GM19239 (cell line): ENCODE results near the gene SUOX.
"Not testable (repeated sequence)": the region's sequence is repeated elsewhere in the genome, so short reads cannot be mapped to it uniquely, and the experiment has no call there.

Experiments
- DNase-seq: peaks from one replicate; pipeline ENCODE4 v3.0.0; 2011; ENCODE audit warnings: low spot score; ENCODE audit not compliant: insufficient read length
- FAIRE-seq: peaks from 2 replicates; lab custom pipeline; 2011; peaks lifted over from hg19 to GRCh38; lab: Jason Lieb, UNC

The SUOX gene

DNA sequence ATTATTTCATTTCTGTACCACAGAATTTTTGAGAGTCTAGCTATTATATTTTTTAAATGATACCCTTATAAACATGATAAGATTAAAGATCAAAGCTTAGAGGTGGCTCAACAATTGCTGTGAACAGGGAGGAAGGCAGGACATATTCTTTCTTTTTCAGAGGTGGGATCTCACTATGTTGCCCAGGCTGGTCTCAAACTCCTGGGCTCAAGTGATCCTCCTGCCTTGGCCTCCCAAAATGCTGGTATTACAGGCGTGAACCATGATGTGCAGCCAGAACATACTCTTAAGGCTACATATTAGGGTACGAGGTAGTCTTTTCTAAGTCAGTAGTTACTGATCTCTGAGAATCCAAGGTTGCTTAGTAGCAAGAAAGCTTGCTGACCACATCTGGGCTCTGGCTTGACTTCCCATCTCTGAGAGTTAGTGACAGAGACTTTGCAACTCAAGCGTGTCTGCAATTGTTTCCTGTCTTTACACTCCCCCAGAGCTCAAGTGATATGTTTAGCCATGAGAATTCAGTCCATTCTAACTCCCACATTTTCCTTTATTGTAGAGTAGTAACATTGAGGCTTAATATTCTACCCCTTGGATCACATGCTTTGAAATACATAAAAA is 14.6 kb upstream of the SUOX start:
- DNase-seq (no peak), FAIRE-seq (peak; percentile 87)

DNA sequence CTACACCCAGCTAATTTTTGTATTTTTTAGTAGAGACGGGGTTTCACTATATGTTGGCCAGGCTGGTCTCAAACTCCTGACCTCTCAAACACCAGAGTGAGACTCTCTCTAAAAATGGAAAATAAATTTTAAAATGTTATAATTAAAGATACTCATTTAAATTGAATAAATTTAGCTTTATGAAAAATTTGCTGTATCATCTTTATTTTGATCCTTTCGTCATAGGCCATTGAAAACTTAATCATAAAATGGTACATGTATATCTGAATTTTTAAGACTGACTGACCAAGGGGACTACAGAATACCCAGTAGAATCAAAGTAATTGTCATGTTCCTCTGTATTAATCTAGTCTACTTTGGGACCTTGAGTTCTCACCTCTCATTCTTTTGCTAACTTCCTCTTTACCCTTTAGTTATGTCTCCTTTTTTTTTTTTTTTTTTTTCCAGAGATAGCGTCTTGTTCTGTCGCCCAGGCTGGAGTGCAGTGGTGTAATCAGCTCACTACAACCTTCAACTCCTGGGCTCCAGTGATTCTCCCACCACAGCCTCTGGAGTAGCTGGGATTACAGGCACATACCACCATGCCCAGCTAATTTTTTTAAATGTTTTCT is 13.7 kb upstream of the SUOX start:
- FAIRE-seq (no peak), DNase-seq (no peak)

DNA sequence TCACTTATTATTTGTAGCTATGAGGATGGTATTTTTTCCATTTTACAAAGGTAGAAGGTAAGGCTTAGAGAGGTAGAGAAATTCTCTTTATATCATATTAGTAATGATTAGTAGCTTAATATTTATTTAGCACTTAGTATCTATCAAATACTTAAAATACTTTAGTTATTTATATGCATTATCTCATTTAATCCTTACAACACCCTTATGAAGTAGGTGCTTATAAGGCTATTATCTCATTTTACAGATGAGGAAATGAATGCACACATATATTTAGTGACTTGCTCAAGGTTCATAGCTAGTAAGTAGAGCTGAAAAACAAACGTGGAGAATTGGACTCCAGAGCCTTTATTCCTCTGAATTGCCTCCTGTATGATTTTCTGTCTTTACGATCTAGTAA is 12.2 kb upstream of the SUOX start:
- FAIRE-seq, result no peak
- DNase-seq, result no peak

DNA sequence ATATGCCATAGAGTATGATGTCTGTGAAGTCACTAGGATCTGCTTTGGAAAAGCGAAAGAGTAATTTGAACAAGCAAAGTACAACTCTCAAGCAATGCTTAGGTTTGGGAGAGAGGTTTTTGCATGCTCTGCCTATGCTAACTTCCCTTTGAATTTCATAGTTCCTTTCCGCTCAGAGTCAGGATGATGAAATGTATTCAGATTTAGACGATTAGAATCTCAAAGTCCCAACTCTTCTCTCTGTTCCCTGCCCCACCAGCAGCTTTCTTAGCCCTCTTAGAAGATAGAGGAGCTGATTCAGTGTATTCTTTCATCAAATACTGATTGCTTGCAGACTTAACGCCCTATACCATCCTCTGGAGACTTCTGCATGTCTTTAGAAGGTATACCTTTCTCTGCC is 11.7 kb upstream of the SUOX start:
- FAIRE-seq (no peak), DNase-seq (no peak)

DNA sequence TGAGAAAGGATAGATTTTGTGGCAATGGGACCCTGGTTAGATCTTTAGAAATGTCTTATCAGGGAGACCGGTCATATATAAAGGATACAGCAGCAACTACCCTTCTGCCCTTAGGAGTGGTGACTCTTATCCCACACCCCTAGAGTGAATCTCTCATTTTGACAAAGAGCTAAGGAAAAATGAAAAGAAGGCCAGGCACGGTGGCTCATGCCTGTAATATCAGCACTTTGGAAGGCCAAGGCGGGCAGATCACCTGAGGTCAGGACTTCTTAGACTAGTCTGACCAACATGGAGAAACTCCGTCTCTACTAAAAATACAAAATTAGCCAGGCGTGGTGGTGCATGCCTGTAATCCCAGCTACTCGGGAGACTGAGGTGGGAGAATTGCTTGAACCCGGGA is 11.1 kb upstream of the SUOX start:
- FAIRE-seq, DNase-seq: not testable (repeated sequence)

DNA sequence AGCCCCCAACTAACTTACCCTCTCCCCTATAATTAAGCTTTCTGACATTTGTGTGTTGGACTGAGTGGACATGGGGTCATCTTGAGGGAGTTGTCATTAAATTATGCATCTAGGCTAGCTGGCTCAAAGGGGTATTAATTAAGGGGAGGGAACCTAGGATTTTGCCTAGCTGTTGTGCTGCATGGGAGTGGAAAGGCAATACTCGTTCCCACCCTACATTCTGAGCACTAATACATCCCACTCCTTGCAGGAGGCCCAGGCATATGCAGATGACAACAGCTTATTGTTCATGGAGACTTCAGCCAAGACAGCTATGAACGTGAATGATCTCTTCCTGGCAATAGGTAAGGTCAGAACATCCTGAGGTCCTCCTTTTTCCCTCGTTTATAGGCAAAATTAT is 6.0 kb upstream of the SUOX start:
- DNase-seq (no peak), FAIRE-seq (no peak)

DNA sequence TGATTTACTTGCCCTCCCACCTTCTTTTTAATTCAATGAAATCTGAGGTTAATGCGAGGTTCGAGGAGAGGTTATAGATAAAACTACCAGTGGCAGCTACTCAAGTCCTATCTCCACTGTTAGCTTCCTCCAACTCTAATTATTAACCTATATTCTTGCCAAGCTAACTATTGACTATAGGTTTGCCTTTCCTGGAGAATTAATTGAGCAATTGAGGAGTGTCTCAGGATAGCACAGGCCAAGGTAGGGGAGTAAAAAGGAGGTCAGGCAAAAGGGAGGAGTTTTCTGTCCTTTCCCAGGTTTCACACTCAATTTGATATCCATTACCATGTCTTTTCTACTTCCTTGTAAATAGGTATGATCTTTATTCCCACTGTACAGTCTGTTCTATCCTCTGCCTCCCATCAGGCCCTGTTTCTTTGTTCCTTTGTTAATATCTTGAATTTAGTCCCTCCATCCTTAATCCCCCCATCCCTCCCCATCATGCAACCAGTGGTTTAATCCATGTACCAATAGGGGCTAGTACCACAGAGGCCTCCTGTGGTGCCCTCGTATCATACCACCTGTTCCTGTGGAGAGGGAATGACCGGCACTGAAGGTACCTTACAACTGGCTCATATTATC is 3.7 kb upstream of the SUOX start:
- DNase-seq (no peak), FAIRE-seq (no peak)

DNA sequence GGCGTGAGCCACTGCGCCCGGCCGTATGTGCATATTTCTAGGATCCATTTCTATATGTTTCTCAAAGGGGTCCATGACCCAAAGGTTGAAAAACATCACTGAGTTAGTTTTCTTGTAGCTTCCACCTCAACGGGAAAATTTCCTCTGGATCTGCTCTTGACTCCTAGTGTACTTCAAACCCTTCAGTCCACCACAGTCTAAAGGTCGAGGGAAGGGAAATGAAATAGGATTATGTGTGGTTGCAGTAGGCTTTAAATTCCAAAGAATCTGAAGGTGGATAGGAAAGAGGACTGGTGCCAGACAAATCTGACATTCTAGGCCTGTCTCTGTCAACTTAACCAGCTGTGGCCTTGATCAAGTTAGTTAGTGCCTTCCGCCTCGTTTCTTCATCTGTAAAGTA is 1.7 kb upstream of the SUOX start:
- DNase-seq (no peak), FAIRE-seq (no peak)

DNA sequence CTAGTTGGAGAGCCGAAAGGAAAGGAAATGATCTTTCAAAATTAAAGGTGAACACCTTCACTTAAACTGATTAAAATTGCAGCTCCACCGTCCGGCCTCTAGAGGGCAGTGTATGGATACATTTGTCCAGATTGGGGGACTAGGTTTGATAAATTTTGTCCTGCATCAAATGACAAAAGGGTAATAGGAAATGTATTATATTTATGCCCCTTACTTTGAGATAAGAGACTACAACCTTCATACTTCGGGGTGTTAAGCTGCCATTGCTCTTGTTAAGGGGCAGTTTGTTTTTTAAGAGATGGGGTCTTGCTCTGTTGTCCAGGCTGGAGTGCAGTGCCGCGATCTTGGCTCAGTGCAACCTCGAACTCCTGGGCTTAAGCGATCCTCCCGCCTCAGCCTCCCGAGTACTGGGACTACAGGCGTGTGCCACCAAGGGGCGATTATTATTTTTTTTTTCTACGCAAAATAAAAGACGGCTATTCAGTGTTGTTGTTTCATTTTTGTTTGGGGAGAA is 818 bp upstream of the SUOX start:
- DNase-seq, result peak; percentile 58
- peak; percentile 93 for FAIRE-seq

DNA sequence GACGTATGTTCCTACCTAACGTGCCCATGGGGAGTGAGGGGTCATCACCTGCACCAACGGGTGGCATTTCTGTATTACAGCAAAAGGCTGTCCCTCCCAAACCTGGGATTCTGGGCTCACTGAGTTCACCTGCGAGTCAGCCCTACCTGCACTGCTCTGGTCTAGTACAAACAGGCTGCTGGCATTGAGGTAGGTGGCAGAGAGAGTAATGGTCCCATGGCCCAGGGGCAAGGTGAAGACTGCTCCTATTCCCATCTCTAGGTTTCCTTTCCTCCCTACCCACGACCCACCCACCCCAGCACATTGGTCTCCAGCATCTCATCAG is 421 bp downstream of the SUOX start:
- no peak for FAIRE-seq

DNA sequence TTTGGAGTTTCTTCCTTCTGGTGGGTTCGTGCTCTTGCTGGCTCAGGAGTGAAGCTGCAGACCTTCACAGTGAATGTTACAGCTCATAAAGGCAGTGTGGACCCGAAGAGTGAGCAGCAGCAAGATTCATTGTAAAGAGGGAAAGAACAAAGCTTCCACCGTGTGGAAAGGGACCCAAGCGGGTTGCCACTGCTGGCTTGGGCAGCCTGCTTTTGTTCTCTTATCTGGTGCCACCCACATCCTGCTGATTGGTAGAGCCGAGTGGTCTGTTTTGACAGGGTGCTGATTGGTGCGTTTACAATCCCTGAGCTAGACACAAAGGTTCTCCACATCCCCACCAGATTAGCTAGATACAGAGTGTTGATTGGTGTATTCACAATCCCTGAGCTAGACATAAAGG is 2.4 kb downstream of the SUOX start:
- FAIRE-seq, result not testable (repeated sequence)

More for the DNA sequence above, 421 bp downstream of the SUOX start:
- peak; percentile 28 for DNase-seq

DNA sequence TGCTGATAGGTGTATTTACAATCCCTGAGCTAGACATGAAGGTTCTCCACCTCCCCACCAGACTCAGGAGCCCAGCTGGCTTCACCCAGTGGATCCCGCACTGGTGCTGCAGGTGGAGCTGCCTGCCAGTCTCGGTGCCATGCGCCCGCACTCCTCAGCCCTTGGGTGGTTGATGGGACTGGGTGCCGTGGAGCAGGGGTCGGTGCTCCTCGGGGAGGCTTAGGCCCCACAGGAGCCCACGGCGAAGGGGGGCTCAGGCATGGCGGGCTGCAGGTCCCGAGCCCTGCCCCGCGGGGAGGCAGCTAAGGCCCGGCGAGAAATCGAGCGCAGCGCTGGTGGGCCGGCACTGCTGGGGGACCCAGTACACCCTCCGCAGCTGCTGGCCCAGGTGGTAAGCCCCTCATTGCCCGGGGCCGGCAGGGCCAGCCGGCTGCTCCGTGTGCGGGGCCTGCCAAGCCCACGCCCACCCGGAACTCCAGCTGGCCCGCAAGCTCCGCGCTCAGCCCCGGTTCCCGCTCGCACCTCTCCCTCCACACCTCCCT is 3.0 kb downstream of the SUOX start:
- not testable (repeated sequence) for FAIRE-seq, DNase-seq

More for the DNA sequence above, 2.4 kb downstream of the SUOX start:
- DNase-seq, result not testable (repeated sequence)

DNA sequence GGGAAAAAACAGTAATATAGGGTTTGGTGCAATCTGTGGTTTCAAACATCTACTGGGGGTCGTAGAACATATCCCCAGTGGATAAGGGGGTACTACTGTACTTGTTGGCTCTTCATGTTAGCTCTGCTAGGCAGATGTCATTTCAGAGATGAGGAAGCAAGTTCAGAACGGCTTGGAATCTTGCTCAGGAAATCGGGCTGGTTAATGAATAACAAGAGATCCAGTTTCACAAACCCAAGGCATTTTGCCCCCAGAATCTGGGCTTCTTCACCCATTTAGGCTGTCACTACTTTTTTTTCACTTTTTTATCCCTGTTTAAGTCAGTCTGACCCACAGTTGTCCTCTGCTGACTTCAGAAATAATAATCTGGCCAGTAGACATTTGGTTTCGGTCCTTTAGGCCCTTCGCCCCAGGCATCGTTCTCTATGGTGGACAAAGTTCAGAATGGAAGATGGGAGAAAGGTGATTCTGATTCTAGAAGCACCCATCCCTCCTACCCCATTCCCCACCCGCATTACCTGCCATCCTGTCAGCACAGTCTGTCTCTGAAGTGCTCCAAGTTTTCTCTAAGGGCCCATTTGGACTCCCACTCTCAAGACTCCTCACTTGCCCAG is 4.5 kb downstream of the SUOX start:
- no peak for FAIRE-seq

DNA sequence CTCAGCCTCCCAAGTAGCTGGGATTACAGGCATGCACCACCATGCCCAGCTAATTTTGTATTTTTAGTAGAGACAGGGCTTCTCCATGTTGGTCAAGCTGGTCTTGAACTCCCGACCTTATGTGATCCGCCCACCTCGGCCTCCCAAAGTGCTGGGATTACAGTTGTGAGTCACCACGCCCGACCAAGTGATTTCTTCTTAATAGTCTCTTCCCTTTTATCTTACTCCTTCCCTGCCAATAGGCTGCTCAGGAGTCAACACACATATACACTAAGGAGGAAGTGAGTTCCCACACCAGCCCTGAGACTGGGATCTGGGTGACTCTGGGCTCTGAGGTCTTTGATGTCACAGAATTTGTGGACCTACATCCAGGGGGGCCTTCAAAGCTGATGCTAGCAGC is 6.3 kb downstream of the SUOX start:
- not testable (repeated sequence) for DNase-seq, FAIRE-seq

More for the DNA sequence above, 4.5 kb downstream of the SUOX start:
- no peak for DNase-seq

DNA sequence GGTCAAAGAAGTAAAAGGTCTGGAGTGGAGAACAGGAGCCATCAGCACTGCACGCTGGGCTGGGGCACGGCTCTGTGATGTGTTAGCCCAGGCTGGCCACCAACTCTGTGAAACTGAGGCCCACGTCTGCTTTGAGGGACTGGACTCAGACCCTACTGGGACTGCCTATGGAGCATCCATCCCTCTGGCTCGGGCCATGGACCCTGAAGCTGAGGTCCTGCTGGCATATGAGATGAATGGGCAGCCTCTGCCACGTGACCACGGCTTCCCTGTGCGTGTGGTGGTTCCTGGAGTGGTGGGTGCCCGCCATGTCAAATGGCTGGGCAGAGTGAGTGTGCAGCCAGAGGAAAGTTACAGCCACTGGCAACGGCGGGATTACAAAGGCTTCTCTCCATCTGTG is 7.1 kb downstream of the SUOX start:
- no peak for DNase-seq

DNA sequence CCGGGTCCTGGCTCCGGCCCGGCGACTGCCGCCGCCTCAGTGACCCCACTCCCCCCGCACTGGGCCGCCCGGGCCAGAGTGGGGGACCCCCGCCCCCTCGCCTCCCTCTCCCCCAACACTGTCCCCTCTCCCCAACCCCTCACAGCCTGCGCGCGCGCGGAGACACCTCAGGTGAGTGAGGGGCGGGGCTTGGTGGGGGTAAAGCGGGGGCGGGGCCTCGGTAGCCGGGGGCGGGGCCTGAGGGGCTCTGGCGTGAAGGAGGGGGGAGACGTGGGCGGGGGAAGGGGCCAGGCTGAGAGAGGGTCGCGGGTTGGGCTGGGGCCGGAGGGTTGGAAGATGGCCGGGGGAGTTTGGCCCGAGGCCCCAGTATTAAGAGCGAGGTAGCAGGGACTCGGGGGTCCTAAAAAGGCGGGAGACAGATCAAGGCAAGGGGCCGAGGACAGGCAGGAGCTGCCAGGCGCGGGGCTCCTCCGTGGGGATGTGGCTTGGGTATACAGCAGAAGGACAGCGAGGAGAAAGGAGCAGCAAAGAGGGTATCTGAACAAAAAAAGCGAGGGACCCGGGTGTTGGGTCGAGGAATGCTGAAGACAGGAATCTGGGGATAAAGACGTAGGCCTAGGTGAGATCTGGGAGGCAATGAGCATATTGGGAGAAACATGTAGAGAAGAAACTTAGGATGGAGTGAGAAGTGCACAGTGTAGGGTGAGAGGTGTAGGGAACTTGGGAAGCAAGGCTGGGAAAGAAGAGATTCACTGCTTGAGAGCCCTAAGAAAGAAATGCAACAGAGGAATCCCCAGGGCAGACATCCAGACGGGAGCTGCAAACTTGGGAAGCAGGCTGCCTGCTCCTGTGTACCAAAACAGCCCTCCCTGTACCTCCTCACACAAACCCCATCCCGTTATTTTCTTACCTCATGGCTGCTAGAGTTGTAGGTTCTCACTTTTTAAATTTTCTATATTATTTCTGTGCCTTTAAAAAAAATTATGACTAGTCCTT is 10.8 kb downstream of the SUOX start:
- FAIRE-seq (no peak), DNase-seq (peak; percentile 70)

More for the DNA sequence above, 7.1 kb downstream of the SUOX start:
- FAIRE-seq, result no peak

DNA sequence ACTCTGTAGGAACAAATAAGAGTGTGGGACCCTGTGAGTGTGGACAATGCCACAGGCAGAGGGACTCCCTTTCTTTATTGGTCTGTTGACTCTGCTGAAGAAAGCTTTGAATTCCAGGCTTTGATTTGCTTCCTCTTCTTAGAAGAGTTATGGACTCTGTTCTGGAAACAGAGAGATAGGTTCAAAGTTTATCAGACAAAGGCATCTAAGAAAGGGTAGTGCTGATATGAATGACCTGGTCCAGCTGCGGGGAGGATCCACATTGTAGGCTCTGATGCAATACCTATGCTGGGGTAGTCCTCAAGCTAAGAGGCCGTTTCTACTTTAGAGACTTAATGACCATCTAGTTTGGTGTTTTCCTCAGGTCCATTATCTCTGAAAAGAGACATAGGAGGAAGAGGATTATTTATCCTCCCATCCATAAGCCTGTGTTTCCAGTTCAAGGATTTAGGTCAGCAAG is 13.1 kb downstream of the SUOX start:
- DNase-seq (no peak), FAIRE-seq (no peak)

DNA sequence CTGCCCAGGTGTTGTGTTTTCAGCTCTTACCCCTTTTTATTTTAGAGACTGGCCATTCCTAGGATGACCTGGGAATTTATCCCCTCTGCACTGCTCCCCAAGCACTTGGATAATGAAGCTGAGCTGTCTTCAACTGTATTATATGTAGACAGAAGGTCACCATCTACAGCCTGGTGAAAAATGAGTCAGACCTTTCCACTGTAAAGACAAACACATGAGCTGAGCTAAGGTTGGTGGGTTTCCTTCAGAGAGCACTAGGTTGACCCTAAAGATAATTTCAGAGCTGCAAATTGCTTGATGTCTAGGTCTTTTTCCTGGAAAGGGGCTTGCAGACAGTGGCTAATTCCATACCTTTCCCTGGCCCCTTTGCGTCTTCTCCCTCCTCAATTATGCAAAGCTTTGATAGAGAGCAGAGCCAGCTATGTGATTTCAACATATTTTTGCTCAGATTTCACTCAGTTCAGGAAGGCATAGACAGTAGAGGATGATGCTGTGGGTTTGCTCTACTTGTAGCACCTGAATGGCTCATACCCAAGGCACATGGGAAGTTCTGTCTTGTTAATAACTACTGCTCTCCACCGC is 14.5 kb downstream of the SUOX start:
- DNase-seq, result no peak
- FAIRE-seq, result no peak

DNA sequence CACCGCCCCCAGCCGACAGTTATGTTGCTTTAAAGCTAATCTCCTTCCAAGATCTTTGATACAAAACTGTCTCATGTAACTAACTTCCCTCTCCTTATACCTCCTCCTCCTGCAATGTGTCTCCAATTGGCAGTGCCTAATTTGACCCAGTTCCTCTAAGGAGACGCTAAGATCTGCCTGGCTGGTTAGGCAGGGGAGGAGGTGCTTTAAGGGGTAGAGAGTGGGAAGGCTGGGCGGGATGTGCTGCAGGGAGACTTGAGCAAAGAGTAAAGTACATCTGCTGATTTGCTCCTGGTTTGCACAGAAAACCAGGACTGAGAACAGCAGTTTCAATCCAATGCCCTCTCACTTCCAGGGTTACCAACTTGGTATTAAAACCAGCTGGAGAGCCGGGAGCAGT is 16.4 kb downstream of the SUOX start:
- FAIRE-seq, result no peak

More for the DNA sequence above, 16.4 kb downstream of the SUOX start:
- DNase-seq, result no peak
